Right renal pelvis (tissue), 4 donors: ENCODE data around the gene DENND2A. TPM values are rescaled to one million over a fixed set of nuclear protein-coding genes. Genes with fewer than 3 reads are reported as not detected.

ENCODE experiments used
- DNase-seq, 4 donors: peaks; one replicate each; pipeline ENCODE4 v3.0.0-alpha.2; 2013; ENCODE audit warnings: low read depth in 4 of 4, low spot score in 3 of 4, missing footprints in 1 of 4
- polyA plus RNA-seq, 4 donors: library from polyadenylated mRNA; unstranded; fragments of 120-200 nt; gene quantifications; one replicate each; pipeline ENCODE4 v1.2.1, GENCODE V29; 2013; ENCODE audit not compliant: insufficient read length in 4 of 4

The DENND2A gene
- polyA plus RNA-seq, 4 donors = 38.3 to 42.6 (median 40.2) TPM

DNA sequence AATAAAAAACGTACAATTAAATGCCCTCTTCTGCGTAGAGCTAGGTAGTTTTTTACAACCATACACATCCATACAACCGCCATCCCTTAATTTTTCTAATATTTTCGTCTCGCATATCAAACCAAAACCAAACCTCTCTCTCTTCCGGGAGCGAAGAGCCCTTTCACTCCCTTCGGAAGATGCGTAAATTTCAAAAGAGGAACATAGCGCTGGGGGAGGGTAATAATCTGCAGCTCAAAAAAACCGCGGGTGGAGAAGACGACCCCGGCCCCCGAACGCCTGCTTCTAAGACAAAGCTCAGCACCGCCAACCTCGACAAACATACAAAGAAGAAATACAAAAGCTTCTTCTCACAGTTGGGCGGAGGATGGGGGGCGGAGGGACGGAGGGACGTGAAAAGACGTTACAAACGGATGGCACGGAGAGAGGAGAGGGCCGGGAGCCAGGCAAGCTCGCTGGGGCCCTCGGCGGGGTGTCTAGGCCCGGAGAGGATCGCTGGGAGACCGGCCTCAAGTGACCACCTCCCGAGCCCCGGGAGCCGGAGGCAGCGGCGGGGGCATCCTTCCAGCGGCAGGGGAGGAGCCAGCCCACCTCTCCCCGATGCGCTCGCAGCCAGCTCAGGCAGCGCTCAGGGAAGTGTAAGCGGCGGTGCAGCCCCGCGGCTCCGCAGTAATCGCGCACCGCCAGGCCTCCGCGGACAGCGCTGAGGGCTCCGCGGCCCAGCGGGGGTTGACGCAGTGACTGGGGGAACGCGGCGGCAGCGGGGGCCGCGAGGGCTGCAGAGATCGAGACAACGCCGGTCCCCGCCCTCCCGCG lies 162.2 kb downstream of the DENND2A start:
- peak in 2 of 4 donors; percentile 20 to 48 for DNase-seq

DNA sequence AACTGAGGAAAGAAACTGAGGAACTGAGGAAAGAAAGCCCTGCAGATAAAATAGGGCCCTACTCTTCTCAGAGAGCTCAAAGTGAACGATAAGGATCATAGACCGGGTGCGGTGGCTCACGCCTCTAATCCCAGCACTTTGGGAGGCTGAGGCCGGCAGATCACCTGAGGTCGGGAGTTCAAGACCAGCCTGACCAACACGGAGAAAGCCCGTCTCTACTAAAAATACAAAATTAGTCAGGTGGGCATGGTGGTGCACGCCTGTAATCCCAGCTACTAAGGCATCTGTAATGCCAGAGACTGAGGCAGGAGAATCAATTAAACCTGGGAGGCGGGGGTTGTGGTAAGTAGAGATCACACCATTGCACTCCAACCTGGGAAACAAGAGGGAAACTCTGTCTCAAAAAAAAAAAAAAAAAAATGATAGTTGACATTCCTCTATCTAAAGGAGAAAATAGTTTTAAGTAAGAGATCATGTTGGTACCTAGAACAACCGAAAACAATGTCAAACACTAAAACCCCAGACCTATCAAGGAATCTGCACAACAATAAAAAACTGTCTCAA lies 163.8 kb downstream of the DENND2A start:
- DNase-seq = no peak

DNA sequence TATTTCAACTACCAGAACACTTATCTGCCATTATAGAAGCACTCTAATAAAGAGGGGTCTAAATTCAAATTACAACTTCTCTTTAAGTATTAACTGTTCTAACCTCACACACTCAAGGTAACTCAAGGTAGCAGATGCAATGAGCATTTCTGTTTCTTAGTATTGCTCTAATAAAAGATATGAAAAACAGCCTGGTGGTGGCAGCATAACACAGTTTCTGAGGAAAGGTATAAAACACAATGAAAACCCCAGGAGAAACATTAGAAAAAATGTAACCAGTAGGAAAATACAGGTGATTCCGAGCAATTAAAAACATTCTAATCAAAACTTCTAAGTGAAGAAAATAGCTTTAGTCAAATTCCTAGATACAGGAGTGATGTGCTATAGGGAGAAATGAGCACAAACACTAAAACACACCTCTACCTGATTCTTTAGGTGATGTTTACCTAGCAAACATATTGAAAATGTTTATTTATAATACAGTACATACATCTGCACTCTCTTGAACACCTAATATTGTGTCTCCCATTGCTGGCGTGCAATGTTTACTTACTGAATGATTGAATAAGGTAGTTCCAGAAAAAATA lies 164.8 kb downstream of the DENND2A start:
- peak in 1 of 4 donors; percentile 40 for DNase-seq

Other genes with a start within 250 kb of the DENND2A start
- 10 to 100 TPM; 51.9 to 63.8 (median 57.2) TPM for gene SLC37A3, start 242.3 kb downstream of the DENND2A start, polyA plus RNA-seq
- 1 to 10 TPM; 1.6 to 3.1 (median 2.1) TPM for gene RAB19, start 236.8 kb downstream of the DENND2A start, polyA plus RNA-seq
- gene MKRN1, start 161.3 kb downstream of the DENND2A start, polyA plus RNA-seq = 100 to 1,000 TPM; 110 to 123 (median 113) TPM
- 10 to 100 TPM; 23.9 to 26.9 (median 24.8) TPM for gene ADCK2, start 32.1 kb upstream of the DENND2A start, polyA plus RNA-seq
- 100 to 1,000 TPM; 163 to 222 (median 182) TPM for gene NDUFB2, start 55.9 kb upstream of the DENND2A start, polyA plus RNA-seq